EL (cell line): ENCODE data around the gene LCNL1.
A peak's percentile ranks its signal among the peaks of the same experiment; 100 is the strongest.

Experiments used
- DNase-seq: peaks from one replicate; pipeline ENCODE4 v3.0.0-alpha.2; 2016

LCNL1 gene

DNA sequence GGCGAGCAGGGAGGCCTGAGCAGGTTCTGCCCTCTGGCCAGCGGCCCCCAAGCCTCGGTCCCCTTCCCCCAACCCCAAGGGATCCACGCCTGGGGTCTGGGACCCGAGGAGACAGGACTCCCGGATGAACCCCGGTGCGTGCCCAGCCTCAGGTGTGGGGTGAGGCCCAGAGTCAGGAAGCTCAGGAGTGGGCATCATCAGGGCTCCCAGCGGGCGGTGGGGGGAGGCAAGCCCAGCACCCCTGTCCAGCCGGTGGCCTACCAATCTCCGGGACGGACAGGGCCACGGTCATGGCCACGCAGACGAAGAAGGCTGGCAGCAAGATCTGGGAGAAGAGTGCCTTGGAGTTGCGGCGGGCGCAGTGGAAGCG, 30.8 kb downstream of the LCNL1 start:
- DNase-seq: no peak

DNA sequence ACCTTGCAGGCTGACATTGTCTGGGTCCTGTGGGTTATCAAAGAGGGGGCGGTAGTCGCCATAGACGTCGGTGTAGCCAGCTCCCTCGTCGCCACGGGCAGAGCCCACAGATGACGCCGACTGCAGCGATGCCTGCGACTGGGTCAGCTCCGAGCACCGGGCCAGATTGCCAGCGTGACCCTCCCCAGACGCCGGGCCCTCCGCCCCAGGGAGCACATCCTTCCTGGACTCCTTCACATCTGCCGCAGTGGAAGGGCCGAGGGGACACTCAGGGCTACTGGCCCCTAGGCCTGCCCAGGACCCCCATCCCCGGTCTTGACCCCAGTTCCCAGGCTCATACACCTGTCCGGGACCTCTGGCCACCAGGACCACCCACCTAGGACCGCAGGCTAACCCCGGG, 31.4 kb downstream of the LCNL1 start:
- DNase-seq: no peak

DNA sequence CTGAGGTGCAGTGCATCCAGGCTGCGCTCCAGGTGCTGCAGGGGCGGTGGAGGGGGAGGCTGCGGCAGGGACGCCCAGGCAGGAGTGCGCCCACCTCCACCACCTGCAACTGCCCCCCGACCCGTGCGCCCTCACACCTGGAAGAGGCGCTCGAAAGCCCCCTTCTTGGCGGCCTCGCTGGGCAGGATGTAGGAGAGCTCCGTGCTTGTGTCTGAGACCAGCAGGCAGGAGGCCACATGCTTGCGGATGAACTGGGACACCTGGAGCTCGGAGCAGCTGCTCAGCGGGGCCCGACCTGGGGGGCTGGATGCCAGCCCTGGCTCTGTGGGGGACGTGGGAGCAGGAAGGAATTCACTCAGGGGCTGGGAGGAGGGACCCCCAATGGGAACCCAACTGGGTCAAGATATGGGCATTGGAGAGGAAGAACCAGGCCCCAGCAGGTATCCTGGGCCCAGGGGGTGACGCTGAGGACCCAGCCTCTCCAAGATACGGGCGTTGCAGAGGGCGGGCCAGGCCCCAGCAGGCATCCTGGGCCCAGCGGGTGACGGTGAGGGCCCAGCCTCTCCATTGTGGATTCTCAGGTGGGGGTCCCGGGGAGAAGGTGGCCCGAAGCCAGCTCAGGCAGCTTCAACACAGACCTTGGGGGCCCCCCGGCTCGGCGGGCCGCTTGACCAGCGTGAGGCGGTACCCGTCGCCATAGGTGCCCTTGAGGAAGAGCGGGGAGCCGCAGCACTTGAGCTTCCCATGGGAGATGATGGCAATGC, 32.2 kb downstream of the LCNL1 start:
- DNase-seq: no peak

DNA sequence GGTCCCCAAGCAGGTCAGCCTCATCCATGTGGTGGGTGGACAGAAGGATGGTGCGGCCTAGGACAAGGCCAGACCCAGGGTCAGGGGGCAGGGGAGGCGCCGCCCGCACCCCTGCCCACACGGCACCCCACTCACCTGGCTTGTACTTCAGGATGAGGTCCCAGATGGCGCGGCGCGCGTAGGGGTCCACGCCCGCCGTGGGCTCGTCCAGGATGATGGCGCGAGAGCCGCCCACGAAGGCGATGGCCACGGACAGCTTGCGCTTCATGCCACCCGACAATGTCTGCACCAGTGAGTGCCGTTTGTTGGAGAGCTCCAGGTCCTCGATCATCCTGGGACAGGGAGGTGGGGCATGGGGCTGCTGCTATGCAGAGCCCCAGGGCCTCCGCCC, 32.7 kb downstream of the LCNL1 start:
- DNase-seq: no peak

DNA sequence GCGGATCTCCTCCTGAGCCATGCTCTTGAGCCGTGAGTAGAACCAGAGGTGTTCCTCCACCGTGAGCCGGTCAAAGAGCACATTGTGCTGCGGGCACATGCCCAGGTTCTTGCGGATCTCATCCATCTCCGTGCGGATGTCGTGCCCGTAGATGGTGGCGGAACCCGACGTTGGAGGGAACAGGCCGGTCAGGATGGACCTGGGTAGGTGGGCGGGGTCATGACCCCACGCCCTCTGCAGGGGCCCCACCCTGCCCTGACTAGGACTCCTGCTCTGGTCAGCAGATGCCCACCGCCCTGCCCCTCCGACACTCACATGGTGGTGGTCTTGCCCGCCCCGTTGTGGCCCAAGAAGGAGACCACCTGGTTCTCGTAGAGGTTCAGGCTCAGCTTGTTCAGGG, 33.2 kb downstream of the LCNL1 start:
- no peak for DNase-seq

DNA sequence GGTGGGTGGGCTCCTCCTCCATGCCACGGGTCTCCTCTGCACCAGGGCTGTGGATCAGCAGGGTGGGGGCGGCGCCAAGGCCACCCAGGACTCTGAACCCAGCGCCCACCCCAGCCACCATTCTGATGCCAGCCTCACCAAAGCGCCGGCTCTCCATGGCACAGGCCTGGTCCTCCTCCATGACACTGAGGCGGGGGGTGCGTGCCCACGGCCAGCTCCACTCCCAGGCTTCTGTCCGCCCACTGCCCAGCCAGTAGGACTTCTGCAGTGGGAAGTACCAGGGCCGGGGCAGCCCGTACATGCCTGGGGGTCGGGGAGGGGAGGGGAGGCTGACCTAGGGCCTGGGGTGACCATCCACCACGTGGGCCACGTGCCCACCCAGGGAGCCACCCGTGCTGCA, 33.6 kb downstream of the LCNL1 start:
- no peak for DNase-seq

DNA sequence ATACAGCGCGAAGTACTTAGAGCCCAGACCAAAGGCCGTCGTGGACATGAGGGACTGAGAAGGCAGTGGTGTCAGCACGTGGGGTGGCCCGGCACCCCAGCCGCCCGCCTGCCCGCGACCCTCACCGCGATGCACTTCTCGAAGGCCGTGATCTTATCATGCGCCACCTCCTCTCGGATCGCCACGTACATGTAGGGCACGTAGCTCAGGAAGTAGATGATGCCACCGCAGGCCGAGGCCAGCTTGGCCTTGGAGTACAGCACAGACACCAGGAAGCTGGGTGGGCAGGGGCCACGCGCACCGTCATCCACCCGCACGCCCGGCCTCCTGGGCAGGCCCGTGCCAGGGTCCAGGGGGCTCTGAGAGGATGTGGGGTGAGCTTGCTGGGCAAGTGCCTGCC, 34.3 kb downstream of the LCNL1 start:
- DNase-seq: no peak

DNA sequence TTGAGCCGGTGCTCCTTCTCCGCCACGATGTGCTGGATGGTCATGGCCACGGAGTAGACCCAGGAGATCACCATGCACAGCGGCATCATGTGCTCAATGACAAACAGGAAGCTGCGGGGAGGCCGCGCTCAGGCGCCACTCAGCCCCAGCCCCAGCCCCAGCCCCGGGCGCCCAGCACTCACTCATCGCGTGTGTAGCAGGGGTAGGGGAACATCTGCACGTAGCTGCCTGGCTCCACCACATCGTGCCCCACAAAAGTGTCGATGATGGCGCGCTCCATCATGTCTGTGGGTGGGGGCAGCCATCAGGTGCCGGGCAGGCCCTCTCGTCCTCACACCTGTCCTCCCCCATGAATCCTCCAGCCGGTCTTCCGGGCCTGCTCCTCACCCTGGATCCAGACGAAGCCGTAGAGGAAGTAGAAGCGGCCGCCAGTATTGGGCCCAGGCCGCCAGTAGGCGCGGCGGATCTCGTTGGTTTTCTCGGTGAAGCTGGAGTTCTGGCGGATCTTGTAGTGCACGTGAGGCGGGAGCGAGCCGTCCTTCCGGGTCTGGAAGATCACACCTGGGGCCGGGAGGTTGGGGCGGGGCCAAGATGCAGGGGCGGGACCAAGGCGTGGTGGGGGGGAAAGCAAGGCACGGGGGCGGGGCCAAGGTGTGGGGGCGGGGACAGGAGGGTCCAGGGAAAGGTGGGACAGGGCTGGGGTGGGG, 35.2 kb downstream of the LCNL1 start:
- no peak for DNase-seq

DNA sequence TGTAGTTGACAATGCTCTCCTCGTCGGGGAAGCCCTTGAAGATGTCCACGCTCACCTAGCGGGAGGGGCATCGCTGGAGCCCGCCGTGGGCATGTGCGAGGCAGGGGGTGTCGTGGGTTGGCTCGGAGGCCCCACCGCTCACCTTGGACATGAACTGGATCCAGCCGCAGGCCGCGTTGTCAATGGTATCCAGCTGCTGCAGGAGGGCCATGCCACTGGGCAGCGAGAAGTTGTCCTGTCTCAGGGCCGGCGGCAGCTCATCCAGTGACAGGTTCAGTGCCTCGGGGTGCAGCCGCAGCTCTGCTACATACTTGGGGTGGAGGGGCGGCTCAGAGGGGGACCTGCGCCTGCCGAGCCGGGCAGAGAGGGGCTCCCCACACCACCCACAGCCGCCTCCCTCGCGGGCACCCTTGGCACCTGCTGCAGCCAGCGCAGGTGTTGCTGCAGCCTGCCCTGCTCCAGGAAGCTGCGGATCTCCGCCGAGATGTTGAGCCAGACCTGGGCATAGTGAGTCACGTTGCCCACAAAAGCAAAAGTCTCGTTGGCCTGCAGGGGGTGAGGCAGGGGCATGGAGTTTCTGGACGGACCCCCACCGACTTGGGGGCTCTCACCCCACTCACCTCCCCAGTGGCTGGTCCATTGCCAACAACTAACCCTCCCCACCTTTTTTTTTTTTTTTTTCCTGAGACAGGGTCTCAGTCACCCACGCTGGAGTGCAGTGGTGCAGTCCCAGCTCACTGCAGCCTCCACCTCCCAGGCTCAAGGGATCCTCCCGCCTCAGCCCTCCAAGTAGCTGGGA, 36.2 kb downstream of the LCNL1 start:
- DNase-seq: no peak

DNA sequence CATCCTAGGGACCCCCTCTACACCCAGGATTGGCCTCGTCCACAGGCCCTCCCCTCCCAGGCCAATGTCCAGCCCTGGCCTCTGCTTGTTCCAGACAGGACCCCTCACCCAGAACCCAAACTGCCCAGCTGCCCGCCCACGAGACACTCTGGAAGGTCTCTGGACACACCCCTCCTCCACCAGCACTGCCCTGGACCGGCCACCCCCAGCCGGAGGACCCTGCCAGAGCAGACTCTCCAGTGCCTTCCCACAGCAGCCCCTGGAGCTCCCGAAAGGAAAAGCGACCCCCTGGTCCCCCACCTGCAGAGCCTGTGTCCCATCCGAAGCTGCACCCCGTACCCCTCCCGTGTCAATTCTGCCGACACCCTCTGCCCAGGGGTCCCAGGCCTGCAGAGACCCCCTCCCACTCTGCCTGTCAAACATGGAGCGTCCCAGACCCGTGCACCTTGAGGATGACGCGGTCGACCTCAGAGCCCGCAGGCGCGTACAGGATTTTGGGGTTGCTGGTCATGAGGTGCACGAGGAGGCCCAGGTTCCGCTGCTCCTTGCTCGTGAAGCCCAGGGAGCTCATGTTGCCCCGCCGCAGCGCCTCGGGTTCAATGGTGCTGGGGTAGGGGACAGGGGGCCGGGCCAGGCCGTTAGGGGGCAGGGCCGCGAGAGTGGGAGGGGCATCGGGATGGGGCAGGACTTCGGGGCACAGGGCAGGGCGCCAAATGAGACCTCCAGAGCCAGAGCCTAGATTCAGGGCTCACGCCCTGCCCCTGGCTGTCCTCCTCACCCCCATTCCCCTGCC, 37.3 kb downstream of the LCNL1 start:
- DNase-seq: no peak

DNA sequence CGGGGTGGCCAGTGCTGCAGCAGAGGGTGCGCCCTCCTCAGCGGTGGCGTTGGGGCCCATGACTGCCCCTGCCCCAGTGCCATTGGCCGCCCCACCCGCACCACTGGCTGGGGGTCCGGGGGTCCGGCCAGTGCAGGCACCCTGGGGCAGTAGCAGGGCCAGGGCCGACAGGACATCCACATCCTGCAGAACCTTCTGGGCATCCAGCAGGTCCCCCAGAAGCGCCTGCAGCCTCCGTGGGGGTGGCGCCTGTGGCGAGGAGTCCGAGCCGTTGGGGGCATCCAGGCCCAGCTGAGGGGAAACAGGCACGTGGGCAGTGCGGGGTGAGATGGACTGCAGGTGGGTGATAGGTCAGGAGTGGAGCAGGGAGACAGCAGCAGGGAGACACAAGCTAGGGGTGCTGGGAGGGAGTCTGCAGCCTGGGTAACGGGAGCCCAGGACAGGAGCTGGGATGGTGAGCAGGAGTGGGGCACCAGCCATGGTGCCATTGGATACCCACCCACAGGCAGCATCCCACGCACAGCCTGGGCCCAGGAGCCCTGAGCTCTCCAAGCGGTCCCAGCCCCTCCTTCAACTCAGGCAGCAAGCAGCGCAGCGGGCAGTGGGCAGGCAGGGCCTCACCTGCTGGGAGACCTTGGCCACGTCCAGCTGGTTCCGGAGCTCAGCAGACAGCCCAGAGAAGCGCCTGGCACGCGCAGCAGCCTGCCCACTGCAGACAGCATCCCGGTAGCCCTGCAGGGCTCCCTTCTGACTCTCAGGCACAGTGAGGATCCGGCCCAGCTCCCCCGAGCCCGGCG, 38.2 kb downstream of the LCNL1 start:
- no peak for DNase-seq

DNA sequence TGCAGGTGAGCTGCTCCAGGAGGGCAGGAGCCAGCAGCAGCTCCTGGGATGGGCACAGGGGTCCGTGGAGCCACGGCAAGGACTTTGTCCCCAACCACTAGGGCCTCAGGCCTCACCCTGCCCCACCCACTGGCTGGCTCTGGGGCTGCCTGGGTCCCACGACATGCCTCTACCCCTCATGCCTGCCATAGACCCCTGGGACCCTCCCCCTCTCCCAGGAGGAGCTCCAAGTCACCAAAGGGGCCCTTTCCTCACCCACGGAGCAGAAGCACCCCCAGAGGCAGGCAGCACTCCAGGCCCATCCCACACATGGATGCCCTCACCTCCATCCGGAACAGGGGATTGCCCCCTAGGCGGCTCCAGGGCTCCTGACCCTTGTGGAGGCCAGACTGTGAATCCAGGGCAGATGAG, 38.8 kb downstream of the LCNL1 start:
- DNase-seq: no peak

DNA sequence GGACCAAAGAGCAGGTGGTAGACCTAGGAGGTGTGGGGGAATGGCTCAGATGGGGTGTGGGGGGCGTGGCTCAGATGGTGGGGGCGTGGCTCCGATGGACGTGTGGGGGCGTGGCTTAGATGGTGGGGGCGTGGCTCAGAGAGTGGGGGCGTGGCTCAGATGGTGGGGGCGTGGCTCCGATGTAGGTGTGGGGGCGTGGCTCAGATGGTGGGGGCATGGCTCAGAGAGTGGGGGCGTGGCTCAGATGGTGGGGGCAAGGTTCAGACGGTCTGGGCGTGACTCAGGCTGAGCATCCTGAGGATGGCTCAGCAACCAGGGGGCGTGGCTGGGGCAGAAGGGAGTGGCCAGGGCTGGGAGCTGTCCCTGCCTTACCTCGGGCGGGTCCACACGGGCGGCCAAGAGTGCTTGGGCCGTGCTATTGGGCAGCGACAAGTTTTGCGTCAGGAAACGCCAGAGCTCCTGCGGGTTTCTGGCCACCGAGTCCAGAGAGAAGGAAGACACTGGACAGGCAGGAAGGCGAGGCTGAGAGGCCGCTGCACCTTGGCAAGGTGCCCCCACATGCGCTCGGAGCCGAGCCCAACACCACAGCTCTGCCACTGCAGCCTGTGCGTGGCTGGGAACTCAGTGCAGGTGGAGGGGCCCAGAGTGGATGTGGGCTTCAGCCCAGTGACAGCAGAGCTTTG, 39.3 kb downstream of the LCNL1 start:
- DNase-seq: peak; percentile 78

DNA sequence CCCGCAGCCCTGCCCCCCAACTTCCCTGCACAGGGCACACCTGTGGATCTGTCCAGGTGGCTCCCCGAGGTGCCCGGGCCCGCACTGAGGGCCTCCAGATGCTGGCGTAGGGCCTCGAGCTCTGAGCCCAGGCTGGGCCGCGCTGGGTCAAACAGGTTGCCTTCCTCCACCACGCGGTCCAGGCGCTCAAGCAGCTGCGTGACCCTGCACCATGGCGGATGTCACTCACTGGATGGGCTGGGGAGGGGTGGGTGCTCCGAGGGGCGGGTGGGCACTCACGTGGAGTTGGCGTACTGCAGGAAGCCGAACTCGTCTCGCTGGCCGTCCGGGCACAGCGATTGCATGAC, 39.8 kb downstream of the LCNL1 start:
- DNase-seq: no peak

DNA sequence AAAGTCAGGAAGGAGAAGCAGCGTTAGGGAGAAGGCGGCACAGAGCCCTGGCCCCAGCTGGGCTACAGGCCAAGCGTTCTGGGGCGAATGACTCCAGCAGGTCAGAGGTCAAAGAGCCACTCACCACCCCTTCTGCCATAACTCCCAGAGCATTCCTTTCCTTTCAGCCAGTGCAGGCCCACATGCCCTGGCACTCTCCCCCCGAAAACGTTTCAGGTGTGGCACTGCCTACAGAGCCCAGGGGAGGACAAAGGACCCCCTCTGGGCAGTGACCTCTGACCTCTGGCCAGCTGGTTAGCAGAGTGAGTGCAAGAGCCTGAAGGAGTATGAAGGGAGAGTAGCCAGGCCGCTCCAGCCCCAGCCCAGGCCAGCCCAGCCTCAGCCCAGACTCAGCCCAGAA, 40.4 kb downstream of the LCNL1 start:
- no peak for DNase-seq

DNA sequence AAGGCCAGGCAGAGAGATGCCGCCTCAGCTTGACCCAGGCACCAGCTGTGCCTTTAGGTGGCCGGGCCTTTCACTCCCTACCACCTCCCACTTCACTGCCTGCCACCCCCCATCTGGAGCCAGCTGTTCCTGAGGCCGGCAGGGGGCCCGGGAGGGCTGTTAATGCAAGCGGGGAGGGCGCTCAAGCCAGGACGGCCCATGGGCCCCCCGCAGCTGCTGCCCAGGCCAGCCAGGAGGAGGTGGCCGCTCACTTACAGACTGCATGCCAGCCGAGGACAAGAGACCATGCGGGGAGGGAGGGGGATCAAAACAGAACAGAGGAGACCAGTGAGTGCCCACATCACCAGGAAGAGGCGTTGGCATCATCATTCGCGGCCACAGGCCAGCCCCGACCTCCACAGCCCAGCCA, 40.8 kb downstream of the LCNL1 start:
- no peak for DNase-seq

DNA sequence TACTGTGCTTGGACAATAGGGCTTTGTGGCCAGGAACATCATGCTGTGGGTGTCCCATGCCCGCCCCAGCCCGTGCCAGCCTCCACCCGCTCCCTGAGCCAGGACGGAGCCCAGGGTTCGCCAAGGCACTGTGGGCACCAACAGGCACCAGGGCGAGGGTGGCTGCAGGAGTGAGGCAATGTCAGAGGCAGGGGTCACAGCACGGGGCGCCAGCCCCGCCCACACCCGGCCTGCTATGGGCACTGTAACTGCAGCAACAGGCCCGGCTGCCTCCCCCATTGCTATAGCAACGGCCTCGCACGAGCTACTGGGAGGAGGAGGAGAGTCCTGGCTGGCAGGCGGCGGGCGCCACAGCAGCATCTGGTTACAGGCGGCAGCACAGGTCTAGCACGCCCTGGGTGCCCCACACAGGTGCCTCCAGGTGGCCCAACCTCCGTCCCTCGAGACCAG, 42.7 kb downstream of the LCNL1 start:
- no peak for DNase-seq

DNA sequence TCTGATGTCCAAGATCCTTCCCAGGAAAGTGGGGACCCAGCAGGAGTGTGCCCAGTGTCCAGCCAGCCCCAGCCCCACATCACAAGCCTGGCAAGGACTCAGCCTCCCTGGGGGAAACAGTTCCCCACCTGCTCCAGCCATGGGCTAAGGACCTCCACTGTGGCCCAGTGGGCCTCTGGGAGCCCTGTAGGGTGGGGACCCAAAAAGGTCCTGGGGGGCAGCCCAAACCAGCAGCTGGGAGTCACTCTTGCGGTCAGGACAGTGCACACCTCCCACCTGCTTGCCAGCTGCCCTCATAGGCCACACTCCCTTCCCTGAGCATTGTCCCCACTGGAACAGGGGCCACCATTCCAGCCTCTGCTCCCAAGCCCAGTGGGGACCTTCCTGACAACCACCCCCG, 43.6 kb downstream of the LCNL1 start:
- no peak for DNase-seq

DNA sequence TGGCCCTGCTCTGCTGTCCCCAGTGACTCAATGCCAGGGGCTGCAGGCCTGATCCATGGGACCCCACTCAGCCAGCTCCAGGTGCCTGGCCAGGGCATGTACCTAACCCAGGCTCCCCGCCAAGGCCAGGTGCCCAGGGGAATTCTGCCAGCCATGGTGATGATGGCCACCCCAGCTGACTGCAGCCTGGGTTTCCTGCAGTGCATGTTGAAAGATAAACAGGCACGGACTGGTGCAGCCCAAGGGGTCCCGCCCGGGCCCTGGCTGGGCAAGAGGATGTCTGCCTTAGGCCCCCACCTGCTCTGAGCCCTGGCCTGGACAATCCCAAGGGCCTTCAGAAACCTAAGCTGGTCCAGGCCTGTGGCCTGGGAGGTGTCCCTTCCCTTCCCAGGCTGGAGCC, 44.0 kb downstream of the LCNL1 start:
- no peak for DNase-seq

DNA sequence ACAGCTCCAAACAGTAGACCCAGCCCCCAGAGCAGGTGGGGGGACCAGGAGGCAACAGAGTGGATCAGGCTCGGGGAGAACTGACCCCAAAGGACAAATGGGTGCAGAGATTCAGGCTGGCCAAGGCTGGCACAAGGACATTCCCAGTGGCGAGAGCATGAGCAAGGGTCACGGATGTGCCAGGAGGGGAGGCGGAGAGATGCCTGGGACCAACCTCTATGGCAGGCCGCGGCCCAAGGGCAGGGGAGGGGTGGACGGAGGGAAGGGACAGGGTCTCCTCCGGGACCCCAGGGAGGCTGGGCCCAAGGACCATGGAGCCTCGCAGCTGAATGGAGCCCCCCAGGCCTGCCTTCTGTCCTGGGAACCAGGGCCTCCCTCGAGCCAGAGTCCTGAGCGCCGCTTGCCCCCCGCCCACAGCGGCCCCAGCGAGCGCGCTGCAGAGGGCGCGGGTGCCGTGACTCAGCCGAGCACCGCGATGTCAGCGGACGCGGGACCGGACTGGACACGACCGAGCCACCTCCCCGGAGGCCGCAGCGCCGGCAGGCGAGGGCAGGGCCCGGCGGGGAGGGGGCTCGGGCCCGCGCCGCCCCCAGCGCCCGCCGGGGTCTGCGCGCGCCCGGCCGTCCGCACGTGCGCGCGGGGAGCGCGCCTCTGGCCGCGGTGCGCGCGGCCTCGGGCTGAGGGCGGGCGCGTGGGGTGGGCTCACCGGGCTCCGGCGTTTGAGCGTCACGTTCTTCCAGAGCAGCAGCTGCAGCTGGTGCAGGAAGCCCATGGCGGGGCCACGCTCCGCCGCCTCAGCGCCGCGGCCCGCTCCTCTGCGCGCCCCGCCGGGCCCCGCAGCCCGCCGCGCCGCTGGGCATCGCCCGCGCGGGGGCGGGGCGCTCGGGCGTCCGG, 44.8 kb downstream of the LCNL1 start, which contains the start of gene ABCA2:
Gene ABCA2 (minus strand): TSS at position 869 of the 894 bp plus-strand sequence. CDS start 97 bp downstream, at position 772.
- DNase-seq: peak; percentile 36
